T follicular helper cell (primary cell): ENCODE data around the gene SLC2A9.

Source experiments
- DNase-seq: peaks from one replicate; pipeline ENCODE4 v3.0.0-alpha.2; 2020; ENCODE audit warnings: low read depth

The SLC2A9 gene

DNA sequence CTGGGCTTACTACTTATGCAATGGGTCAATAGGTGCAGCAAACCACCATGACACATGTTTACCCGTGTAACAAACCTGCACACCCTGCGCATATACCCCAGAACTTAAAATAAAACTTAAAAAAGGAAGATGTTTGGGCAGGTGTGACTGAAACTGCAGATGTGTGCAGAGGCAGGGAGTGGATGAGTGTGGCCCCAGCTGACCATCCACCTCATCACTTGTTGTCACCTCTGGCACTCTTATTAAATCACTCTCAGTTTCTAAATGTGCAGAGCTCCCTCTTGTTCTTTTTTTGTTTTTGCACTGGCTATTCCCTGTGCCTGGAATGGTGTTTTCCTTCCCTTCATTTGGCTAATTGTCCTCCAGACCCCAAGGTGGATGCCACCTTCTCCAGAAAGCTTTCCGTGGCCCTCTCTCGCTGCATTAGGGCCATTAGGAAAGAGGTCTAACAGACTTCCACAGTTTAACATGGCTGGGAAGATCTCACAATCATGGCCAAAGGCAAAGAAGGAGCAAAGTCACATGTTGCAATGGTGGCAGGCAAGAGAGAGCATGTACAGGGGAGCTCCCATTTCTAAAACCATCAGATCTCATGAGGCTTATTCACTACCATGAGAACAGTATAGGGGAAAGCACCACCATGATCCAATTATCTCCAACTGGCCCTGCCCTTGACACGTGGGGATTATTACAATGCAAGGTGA, 58.5 kb downstream of the SLC2A9 start:
- DNase-seq: no peak

- no peak for DNase-seq
Measured at GRCh38 chr4:9954468-9954867, 66.8 kb downstream of the SLC2A9 start.

DNA sequence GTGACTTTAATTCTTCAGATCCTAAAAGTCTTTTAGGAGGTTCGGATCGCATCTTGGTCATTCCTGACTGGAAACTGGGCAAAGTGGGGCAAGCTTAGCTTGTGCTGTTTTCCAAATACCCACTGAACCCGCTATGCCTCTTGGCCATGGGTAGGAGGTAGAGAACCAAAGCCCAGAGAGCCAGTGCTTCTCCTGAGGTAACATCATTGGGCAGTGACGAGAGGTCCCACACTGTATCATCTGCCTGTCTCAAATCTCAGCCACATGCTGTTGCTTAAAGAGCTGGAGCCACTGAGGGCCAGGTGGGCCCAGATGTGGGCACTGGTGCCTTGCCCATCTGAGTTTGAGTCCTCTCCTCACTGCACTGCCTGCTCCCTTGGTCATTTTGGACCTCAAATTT, 68.2 kb downstream of the SLC2A9 start:
- DNase-seq: no peak

DNA sequence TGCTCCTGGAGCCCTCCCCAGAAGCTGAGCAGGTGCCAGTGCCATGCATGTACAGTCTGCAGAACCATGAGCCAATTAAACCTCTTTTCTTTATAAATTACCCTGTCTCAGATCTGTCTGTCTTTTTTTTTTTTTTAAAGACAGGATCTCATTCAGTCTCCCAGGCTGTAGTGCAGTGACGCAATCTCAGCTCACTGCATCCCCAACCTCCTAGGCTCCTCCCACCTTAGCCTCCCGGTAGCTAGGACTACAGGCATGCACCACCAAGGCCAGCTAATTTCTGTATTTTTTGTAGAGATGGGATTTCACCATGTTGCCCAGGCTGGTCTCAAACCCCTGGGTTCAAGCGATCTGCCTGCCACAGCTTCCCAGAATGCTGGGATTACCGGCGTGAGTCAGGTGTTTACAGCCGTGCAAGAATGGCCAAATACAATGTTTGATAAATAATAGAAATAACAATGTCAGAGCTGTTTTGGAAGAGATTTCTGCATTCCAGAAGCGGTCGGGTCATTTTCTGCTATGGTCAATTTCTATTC, 68.8 kb downstream of the SLC2A9 start:
- no peak for DNase-seq

DNA sequence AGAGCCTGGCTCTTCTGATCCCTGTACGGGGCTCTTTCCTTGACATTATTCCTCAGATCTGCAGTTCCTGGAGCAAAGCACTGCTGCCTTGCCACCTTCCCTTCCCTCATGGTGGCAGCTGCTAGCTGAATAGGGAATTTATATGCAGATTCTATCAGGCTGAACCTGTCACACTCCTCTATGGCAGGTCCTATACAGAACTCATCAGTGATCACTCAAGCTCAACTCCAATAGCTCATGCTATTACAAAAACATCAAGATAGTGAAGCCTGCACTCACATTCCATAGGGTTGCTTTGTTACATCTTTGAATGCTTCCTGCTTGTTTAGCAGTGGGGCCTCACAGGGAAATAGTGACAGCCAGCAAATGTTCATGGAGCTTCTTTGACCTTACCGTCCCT, 71.7 kb downstream of the SLC2A9 start:
- DNase-seq: no peak

GRCh38 chr4:9947168-9948062, 73.9 kb downstream of the SLC2A9 start:
- DNase-seq: no peak

DNA sequence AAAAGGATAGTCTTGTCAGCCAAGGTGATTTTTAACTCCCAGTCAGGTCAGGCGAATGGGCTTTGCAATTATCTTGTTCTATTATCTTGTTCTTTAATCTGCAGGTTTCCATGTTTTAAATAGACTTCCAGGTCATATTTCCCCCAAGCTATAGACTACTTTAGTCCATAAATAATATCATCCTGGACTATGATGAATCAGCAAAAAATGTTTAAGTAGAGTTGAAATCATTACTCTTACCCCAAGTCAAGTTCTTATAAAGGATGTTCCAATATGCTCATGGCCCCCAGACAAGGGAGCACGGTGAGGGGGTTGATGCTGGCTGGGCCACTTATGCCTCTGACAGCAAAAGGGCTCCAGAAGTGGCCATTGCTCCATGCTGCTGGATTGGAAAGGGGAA, 75.1 kb downstream of the SLC2A9 start:
- no peak for DNase-seq

- DNase-seq: no peak
Measured at GRCh38 chr4:9944431-9945425, 76.6 kb downstream of the SLC2A9 start.

- DNase-seq: no peak
Measured at GRCh38 chr4:9943761-9944160, 77.5 kb downstream of the SLC2A9 start.

DNA sequence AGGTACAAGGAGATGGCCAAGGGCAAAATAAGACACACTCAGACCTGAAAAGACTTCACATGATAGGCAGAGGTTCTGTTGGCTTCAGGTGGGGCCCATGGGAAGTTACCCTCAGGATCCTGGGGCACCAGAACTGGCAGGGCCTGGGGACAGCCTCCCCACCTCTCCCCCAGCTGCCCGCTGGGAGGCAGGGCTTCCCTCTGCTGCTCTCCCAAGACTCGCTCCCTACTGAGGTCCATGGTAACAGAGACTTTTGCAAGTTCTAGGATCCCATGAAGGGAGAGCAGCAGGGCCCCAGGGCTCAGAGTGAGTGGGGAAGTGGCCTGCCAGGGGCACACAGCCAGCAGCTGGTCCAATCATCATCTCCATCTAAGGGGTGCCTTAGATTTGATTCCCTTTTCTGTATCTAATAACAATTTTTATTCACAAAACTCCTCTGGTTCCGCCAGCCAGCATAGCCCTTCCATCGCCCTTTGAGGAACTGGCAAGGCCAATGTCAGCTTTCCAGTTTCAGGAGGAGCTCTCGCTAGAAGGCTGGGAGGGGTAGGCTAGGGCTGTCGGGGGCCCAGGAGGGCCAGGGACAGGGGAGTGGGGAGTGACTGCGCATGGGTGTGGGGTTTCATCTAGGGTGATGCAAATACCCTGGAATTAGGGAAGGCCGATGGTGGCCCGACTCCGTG, 78.2 kb downstream of the SLC2A9 start:
- no peak for DNase-seq

DNA sequence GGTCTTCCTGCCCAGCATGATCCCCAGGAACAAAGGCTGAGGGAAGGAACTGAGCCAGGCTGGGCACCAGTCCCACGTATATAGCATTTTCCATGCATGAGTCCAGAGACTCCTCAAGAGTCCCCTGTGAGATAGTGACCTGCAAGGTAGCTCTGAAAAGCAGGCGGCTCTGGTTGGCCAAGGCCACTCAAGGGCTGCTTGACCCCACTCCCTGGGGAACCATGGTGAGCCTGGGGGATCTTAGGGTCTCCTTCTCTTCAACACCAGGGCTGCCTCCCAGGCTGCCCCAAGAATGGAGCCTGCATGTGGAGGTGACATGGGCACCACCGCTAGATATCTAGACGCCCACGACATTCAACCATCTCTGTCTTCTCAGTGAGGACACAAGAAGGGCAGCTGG, 79.2 kb downstream of the SLC2A9 start:
- no peak for DNase-seq

GRCh38 chr4:9940041-9940440, 81.3 kb downstream of the SLC2A9 start:
- DNase-seq: no peak

- no peak for DNase-seq
Measured at GRCh38 chr4:9938933-9939332, 82.4 kb downstream of the SLC2A9 start.

- no peak for DNase-seq
Measured at GRCh38 chr4:9937078-9937477, 84.2 kb downstream of the SLC2A9 start.

DNA sequence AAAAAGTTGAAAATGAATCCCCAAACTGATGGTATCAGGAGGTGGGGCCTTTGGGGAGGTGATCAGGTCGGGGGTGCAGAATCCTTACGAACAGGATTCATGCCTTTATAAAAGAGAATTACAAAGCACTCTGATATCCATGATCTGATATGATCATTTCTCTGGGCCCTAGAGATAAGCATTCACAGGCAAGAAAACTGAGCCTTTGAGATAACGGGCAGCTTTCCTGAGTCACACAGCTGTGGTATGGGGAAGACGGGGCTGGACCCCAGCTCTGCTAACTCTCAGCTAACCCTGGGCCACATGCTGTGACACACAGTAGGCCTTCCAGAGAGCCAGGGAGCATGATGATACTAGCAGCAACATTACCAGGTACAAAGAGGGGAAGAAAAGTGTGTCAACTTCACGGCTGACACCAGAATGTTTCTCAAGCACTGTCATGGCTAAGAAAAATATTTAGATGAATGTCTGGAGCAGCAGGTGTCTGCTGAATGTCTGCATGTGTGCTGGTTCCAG, 85.1 kb downstream of the SLC2A9 start:
- no peak for DNase-seq

DNA sequence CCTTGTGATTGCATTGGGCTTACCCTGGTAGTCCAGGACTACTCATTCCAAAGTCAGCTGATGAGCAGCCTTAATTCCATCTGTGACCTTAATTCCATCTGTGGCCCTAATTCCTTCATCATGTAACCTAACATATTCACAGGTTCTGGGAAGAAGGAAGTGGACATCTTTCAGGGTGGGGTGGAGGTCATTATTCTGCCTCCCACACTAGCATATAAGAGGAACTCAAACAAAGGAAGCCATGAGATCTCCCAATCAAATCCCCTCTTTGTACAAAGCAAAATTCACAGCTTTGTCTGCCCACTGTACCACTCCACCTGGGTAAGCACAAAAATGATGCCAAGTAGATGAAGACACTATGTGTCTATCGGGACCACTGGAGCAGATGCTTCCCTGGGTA, 87.3 kb downstream of the SLC2A9 start:
- no peak for DNase-seq

GRCh38 chr4:9933184-9933583, 88.1 kb downstream of the SLC2A9 start:
- no peak for DNase-seq

- no peak for DNase-seq
Measured at GRCh38 chr4:9932771-9933170, 88.5 kb downstream of the SLC2A9 start.

- no peak for DNase-seq
Measured at GRCh38 chr4:9931146-9931545, 90.2 kb downstream of the SLC2A9 start.

- no peak for DNase-seq
Measured at GRCh38 chr4:9929111-9929510, 92.2 kb downstream of the SLC2A9 start.
